ENCODE results near the gene PTGER2. TPM values are rescaled to one million over a fixed set of nuclear protein-coding genes. Genes with fewer than 3 reads are reported as not detected.

Gene PTGER2
- total and polyA plus RNA-seq, 10 of the 15 experiments (the other 5 are each of a cell fraction or from before 2014, with no cell fraction given): 0.03 to 1.6 (median 0.33) TPM

GRCh38 chr14:52363961-52364360, 49.8 kb downstream of the PTGER2 start:
- in situ Hi-C loops (cut with MboI): no loop called here
- Histone ChIP-seq H3K9me3 (replicated peaks; ENCODE audit: control insufficient read depth, insufficient read depth, low read length) (no peaks in the 10 kb centered on the region), H3K27me3 (replicated peaks in 1 of 2; ENCODE audit: control insufficient read depth in 2 of 2, insufficient read depth in 2 of 2, low read length in 1 of 2) (no peaks in the 10 kb centered on the region; a peak in 1 of 4 replicates), H3K27ac (ENCODE audit: control insufficient read depth, insufficient read depth) (no peak overlapping the region), H3K79me2 (ENCODE audit: control insufficient read depth, insufficient read depth, low read length) (no peaks in the 10 kb centered on the region), H3K4me1 (ENCODE audit: control insufficient read depth, insufficient read depth, low read length) (no peaks in the 10 kb centered on the region), H4K20me1 (ENCODE audit: control insufficient read depth, insufficient read depth) (no peaks in the 10 kb centered on the region; the same call in 1 of the 2 replicates), H2AFZ (ENCODE audit: control insufficient read depth, low read depth, low read length) (no peak overlapping the region), H3K4me3 (no peak overlapping the region), H3K4me2 (ENCODE audit: control insufficient read depth, insufficient read depth) (no peak overlapping the region), H3K36me3 (ENCODE audit: control insufficient read depth in 2 of 2, insufficient read depth in 2 of 2, low read length in 1 of 2) (no peaks in the 10 kb centered on the region), H3K9ac (ENCODE audit: control insufficient read depth, insufficient read depth, low read length) (no peak overlapping the region)
- POLR2A ChIA-PET: no interaction called here
- intact Hi-C loops (cut with micrococcal nuclease; ENCODE audit: unreplicated experiment): no loop called here
- DNase-seq (ENCODE audit: low read depth, low spot score) (no peak), ATAC-seq (no peak), FAIRE-seq (no peak)
- RAD21 ChIA-PET (ENCODE audit: unreplicated experiment): interaction anchor here (0.6 kb wide), 1 partner anchor 507 kb away, joined by 3 read pairs; no protein-coding TSS in a partner anchor
- BruUV-seq (replicated peaks): no TSS peak
- CTCF ChIA-PET: interaction anchor here (0.6 to 0.7 kb wide), 2 partner anchors 64 to 360 kb away, joined by 3 to 4 read pairs; no protein-coding TSS in a partner anchor
- no peak for TF ChIP-seq EED (IDR thresholded peaks at IDR 0.05; ENCODE audit: low read depth)
- TF ChIP-seq CREM (IDR thresholded peaks at IDR 0.05; ENCODE audit: low read depth): no peak
- TF ChIP-seq REST (IDR thresholded peaks at IDR 0.05; ENCODE audit: low read depth, low read length): no peak
- TF ChIP-seq TCF12 (IDR thresholded peaks at IDR 0.05; ENCODE audit: low read depth, low read length): no peak
- TF ChIP-seq STAT1 (conservative IDR thresholded peaks at IDR 0.05): no peak
- TF ChIP-seq NFIC (IDR thresholded peaks at IDR 0.05; ENCODE audit: low read depth, low read length): no peak
- no peak for TF ChIP-seq IRF4 (IDR thresholded peaks at IDR 0.05; ENCODE audit: low read depth, low read length)
- TF ChIP-seq TBL1XR1 (IDR thresholded peaks at IDR 0.05; ENCODE audit: low read depth, low read length): no peak
- no peak for TF ChIP-seq TAF1 (IDR thresholded peaks at IDR 0.05; ENCODE audit: borderline replicate concordance, low read depth, low read length)
- no peak for TF ChIP-seq CTCF (IDR thresholded peaks at IDR 0.05 in 2 of 3, conservative IDR thresholded peaks at IDR 0.05 in 1 of 3; ENCODE audit: control insufficient read depth in 2 of 3, extremely low read depth in 1 of 3, insufficient read depth in 1 of 3, low read depth in 3 of 3, low read length in 3 of 3)
- SMC1A ChIA-PET (ENCODE audit: uncharacterized antibody, unreplicated experiment): interaction anchor here (1.4 kb wide), 1 partner anchor 59 kb away, joined by 3 read pairs; no protein-coding TSS in a partner anchor
- WGBS (ENCODE audit: insufficient coverage, insufficient replicate concordance, low lambda C conversion rate, missing lambda C conversion rate): 14% methylated on average over 1 of the region's 1 CpG
